ENCODE results near the gene RBX1.

RBX1 gene

DNA sequence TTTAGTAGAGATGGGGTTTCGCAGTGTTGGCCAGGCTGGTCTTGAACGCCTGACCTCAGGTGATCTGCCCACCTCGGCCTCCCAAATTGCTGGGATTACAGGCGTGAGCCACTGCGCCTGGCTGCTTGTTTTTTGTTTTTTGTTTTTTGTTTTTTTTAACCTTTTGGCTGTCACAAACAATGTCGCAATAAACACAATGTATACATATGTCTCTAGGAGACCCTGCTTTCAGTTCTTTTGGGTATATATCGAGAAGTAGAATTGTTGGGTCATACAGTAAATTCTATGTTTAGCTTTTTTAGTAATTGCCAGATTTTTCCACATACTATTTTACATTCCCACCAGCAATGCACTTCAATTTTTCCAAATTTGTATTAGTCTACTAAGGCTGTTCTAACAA lies 28.0 kb downstream of the RBX1 start:
- TF ChIP-seq CTCF (conservative IDR thresholded peaks at IDR 0.05; ENCODE audit: low read depth) = no peak
- ChIA-PET POLR2A (ENCODE audit: low non-redundant PET) (no interaction called here), CTCF (no interaction called here)
- no peak for DNase-seq (ENCODE audit: low spot score)
- no peak overlapping the region for H3K27ac ChIP-seq

- no peak overlapping the region for H3K27ac ChIP-seq
- ChIA-PET CTCF (no interaction called here), POLR2A (ENCODE audit: low non-redundant PET) (no interaction called here)
- TF ChIP-seq CTCF (conservative IDR thresholded peaks at IDR 0.05; ENCODE audit: low read depth) = no peak
- DNase-seq (ENCODE audit: low spot score) = no peak
Measured at GRCh38 chr22:40979871-40980270, 28.7 kb downstream of the RBX1 start.

DNA sequence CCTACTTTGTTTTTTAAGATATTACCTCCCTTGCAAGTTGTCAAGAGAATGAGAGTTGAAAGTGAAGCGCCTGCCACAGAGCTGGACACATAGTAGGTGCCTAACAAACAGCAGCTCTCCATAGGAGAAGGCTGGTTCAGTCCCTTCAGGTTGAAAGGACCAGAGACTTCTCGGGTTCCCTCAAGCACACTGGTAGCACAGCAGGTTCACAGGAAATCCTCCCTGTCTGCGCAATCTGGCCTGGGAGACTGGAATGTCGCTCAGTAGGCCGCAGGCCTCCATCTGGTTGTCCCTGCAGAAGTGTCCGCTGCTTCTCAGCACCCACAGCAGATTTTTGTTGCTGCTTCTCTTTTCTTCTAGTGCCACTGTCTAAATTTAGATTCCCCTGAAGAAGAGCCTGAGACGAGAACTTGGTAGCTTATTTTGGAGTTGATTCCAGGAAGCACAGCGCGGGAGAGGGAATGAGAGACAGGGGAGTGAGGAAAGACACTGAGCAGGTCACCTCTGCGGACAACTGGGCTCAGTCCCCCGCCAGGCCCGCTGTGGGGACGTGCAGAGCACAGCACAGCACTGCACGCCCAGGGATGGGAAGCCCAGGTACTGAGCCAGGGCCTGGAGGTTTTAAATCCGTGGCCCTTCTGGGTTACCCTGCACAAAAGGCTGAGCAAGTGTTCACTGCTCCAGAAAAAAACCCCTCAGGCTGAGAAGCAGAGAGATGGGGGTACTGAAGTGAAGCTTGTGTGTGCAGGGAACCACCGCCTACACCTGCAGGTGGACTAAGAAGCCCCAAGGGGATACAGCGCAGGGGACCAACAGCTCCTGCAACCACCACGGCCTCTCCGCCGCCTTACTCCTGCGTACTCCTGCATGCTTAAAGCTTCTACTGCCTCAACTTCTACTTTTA lies 31.6 kb downstream of the RBX1 start:
- CTCF ChIA-PET = interaction anchor here (0.6 kb wide), 1 partner anchor 14 kb away, joined by 3 read pairs; no protein-coding TSS in a partner anchor
- POLR2A ChIA-PET (ENCODE audit: low non-redundant PET) = no interaction called here
- no peak for DNase-seq (ENCODE audit: low spot score)
- H3K27ac ChIP-seq = no peak overlapping the region
- TF ChIP-seq CTCF (conservative IDR thresholded peaks at IDR 0.05; ENCODE audit: low read depth) = no peak

DNA sequence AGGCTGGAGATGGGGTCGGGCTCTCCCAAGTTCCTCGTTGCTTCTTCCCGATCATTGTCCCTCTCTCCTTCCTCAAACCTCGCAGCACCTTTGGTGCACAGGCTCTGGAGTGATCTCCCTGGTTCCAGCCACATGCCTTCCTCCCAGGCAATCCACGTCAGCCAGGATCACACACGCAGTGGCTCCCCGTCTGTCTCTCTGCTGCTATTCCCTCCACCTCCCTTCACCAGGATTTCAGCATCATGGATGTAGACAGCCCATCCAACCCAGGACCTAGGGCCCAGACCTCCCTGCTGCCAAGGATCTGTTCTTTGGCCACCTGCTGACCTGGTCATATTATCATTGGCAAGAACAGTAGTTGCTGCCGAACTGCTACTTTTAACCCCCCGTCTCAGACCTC lies 40.1 kb downstream of the RBX1 start:
- CTCF ChIA-PET = no interaction called here
- no peak overlapping the region for H3K27ac ChIP-seq
- POLR2A ChIA-PET (ENCODE audit: low non-redundant PET) = no interaction called here
- TF ChIP-seq CTCF (conservative IDR thresholded peaks at IDR 0.05; ENCODE audit: low read depth) = no peak
- DNase-seq (ENCODE audit: low spot score) = no peak

GRCh38 chr22:40995821-40996220 lies 44.6 kb downstream of the RBX1 start:
- CTCF ChIA-PET = no interaction called here
- no peak for TF ChIP-seq CTCF (conservative IDR thresholded peaks at IDR 0.05; ENCODE audit: low read depth)
- H3K27ac ChIP-seq = no peak overlapping the region
- DNase-seq (ENCODE audit: low spot score) = no peak
- POLR2A ChIA-PET (ENCODE audit: low non-redundant PET) = no interaction called here

GRCh38 chr22:40997520-40997919 lies 46.3 kb downstream of the RBX1 start:
- H3K27ac ChIP-seq = no peak overlapping the region
- DNase-seq (ENCODE audit: low spot score) = no peak
- TF ChIP-seq CTCF (conservative IDR thresholded peaks at IDR 0.05; ENCODE audit: low read depth) = no peak
- ChIA-PET POLR2A (ENCODE audit: low non-redundant PET) (no interaction called here), CTCF (no interaction called here)
